Adipose tissue (tissue), 3 donors: ENCODE results near the gene NOS1AP. TPM values are rescaled to one million over a fixed set of nuclear protein-coding genes. Genes with fewer than 3 reads are reported as not detected.

Source experiments
- H3K27ac ChIP-seq: one replicate; pipeline ENCODE4 v1.5.1; 2013; ENCODE audit warnings: low read depth, low read length
- WGBS, 3 donors: extraction: QIAGEN DNeasy Blood & Tissue Kit; methylation state at CpG; one replicate each; pipeline ENCODE4 v1.1.7; 2013; 5-methylcytosine and 5-hydroxymethylcytosine counted together
- polyA plus RNA-seq, 3 donors: library from polyadenylated mRNA; stranded (reverse); fragments of 200-250 nt; gene quantifications; one replicate each; pipeline ENCODE4 v1.2.3, GENCODE V29; 2013
- donor health status: healthy with polysubstance abuse.
- donor health status: Bipolar disorder and iron deficiency.
- donor health status: healthy.

NOS1AP gene
- polyA plus RNA-seq, 3 donors: 0.28 to 1.1 (median 0.40) TPM

- WGBS, 3 donors: 86 to 96% (median 95%) methylated on average over 9 of the region's 9 CpGs
- H3K27ac ChIP-seq: no peak overlapping the region
Observed at GRCh38 chr1:162118063-162118462, 48.6 kb downstream of the NOS1AP start.

GRCh38 chr1:162128693-162129356 is 59.3 kb downstream of the NOS1AP start:
- no peak overlapping the region for H3K27ac ChIP-seq
- 76 to 87% (median 82%) methylated on average over 6 of the region's 6 CpGs for WGBS, 3 donors

- WGBS, 3 donors: 80 to 99% (median 98%) methylated on average over 2 of the region's 2 CpGs
- H3K27ac ChIP-seq: no peak overlapping the region
Observed at GRCh38 chr1:162130308-162130707, 60.8 kb downstream of the NOS1AP start.

GRCh38 chr1:162131400-162132321 is 62.2 kb downstream of the NOS1AP start:
- 31 to 59% (median 48%) methylated on average over 4 of the region's 4 CpGs for WGBS, 3 donors
- H3K27ac ChIP-seq: no peak overlapping the region

- no peak overlapping the region for H3K27ac ChIP-seq
- WGBS, 3 donors: 50 to 71% (median 63%) methylated on average over 2 of the region's 2 CpGs
Observed at GRCh38 chr1:162133566-162133965, 64.1 kb downstream of the NOS1AP start.

- no peak overlapping the region for H3K27ac ChIP-seq
- 93 to 95% (median 93%) methylated on average over 2 of the region's 2 CpGs for WGBS, 3 donors
Observed at GRCh38 chr1:162134646-162135045, 65.2 kb downstream of the NOS1AP start.

- 91 to 94% (median 93%) methylated on average over 4 of the region's 4 CpGs for WGBS, 3 donors
- no peak overlapping the region for H3K27ac ChIP-seq
Observed at GRCh38 chr1:162135271-162135775, 65.8 kb downstream of the NOS1AP start.

- no peak overlapping the region for H3K27ac ChIP-seq
- WGBS, 3 donors: 69 to 80% (median 71%) methylated on average over 4 of the region's 4 CpGs
Observed at GRCh38 chr1:162136760-162137159, 67.3 kb downstream of the NOS1AP start.

- H3K27ac ChIP-seq: no peak overlapping the region
Observed at GRCh38 chr1:162137179-162137960, 67.9 kb downstream of the NOS1AP start.

GRCh38 chr1:162138112-162138511 is 68.6 kb downstream of the NOS1AP start:
- 57 to 84% (median 64%) methylated on average over 2 of the region's 2 CpGs for WGBS, 3 donors
- H3K27ac ChIP-seq: no peak overlapping the region

More at GRCh38 chr1:162137179-162137960, 67.9 kb downstream of the NOS1AP start:
- WGBS, 3 donors: 74 to 78% (median 76%) methylated on average over 8 of the region's 8 CpGs

- no peak overlapping the region for H3K27ac ChIP-seq
- WGBS, 3 donors: 7 to 20% (median 18%) methylated on average over 4 of the region's 4 CpGs
Observed at GRCh38 chr1:162138599-162139181, 69.2 kb downstream of the NOS1AP start.

GRCh38 chr1:162139211-162139610 is 69.7 kb downstream of the NOS1AP start:
- 79 to 92% (median 85%) methylated on average over 1 of the region's 1 CpG for WGBS, 3 donors
- no peak overlapping the region for H3K27ac ChIP-seq

- no peak overlapping the region for H3K27ac ChIP-seq
- 73 to 84% (median 73%) methylated on average over 5 of the region's 5 CpGs for WGBS, 3 donors
Observed at GRCh38 chr1:162141281-162142054, 72.0 kb downstream of the NOS1AP start.

GRCh38 chr1:162142968-162143367 is 73.5 kb downstream of the NOS1AP start:
- WGBS, 3 donors: 80 to 95% (median 95%) methylated on average over 3 of the region's 3 CpGs
- no peak overlapping the region for H3K27ac ChIP-seq

- 53 to 63% (median 60%) methylated on average over 3 of the region's 3 CpGs for WGBS, 3 donors
- no peak overlapping the region for H3K27ac ChIP-seq
Observed at GRCh38 chr1:162144268-162144667, 74.8 kb downstream of the NOS1AP start.

GRCh38 chr1:162144853-162145252 is 75.4 kb downstream of the NOS1AP start:
- H3K27ac ChIP-seq: no peak overlapping the region
- WGBS, 3 donors: 78 to 84% (median 80%) methylated on average over 6 of the region's 6 CpGs

- H3K27ac ChIP-seq: no peak overlapping the region
- WGBS, 3 donors: 75 to 80% (median 79%) methylated on average over 11 of the region's 11 CpGs
Observed at GRCh38 chr1:162145280-162145965, 75.9 kb downstream of the NOS1AP start.
